Measurements from ENCODE around the gene PCDHGC5. TPM values are rescaled to one million over a fixed set of nuclear protein-coding genes. Genes with fewer than 3 reads are reported as not detected.

The PCDHGC5 gene
- total RNA-seq, 1 donor from 2014 or later: 1.3 TPM

- Mint-ChIP-seq H3K9me3 (ENCODE audit: low read depth) (no peaks in the 10 kb centered on the region), H3K27ac (no peak overlapping the region), H3K36me3 (ENCODE audit: insufficient read depth) (peaks cover 24% of the 10 kb centered on the region), H3K4me1 (ENCODE audit: low read depth) (peaks cover 8% of the 10 kb centered on the region), H3K27me3 (no peaks in the 10 kb centered on the region), H3K4me3 (ENCODE audit: low read depth) (no peak overlapping the region)
- no peak for TF ChIP-seq CTCF (IDR thresholded peaks at IDR 0.05; ENCODE audit: unreplicated experiment)
- DNase-seq (ENCODE audit: low spot score, unreplicated experiment): no peak
Observed at GRCh38 chr5:141519605-141520565, 31.0 kb downstream of the PCDHGC5 start.

GRCh38 chr5:141521244-141521781 is 32.4 kb downstream of the PCDHGC5 start:
- Mint-ChIP-seq H3K9me3 (ENCODE audit: low read depth) (no peaks in the 10 kb centered on the region), H3K4me1 (ENCODE audit: low read depth) (peaks cover 20% of the 10 kb centered on the region), H3K27me3 (no peaks in the 10 kb centered on the region), H3K4me3 (ENCODE audit: low read depth) (no peak overlapping the region), H3K27ac (peak overlapping the region; percentile 74), H3K36me3 (ENCODE audit: insufficient read depth) (peaks cover 28% of the 10 kb centered on the region)
- DNase-seq (ENCODE audit: low spot score, unreplicated experiment): no peak
- no peak for TF ChIP-seq CTCF (IDR thresholded peaks at IDR 0.05; ENCODE audit: unreplicated experiment)

- H3K9me3 Mint-ChIP-seq (ENCODE audit: low read depth): no peaks in the 10 kb centered on the region
- peaks cover 20% of the 10 kb centered on the region for H3K4me1 Mint-ChIP-seq (ENCODE audit: low read depth)
- TF ChIP-seq CTCF (IDR thresholded peaks at IDR 0.05; ENCODE audit: unreplicated experiment): no peak
- no peaks in the 10 kb centered on the region for H3K27me3 Mint-ChIP-seq
- DNase-seq (ENCODE audit: low spot score, unreplicated experiment): no peak
- H3K36me3 Mint-ChIP-seq (ENCODE audit: insufficient read depth): peaks cover 27% of the 10 kb centered on the region
- no peak overlapping the region for H3K27ac Mint-ChIP-seq
- no peak overlapping the region for H3K4me3 Mint-ChIP-seq (ENCODE audit: low read depth)
Observed at GRCh38 chr5:141522301-141522700, 33.4 kb downstream of the PCDHGC5 start.

- no peak overlapping the region for H3K4me3 Mint-ChIP-seq (ENCODE audit: low read depth)
- H3K27ac Mint-ChIP-seq: peak overlapping the region; percentile 92
- DNase-seq (ENCODE audit: low spot score, unreplicated experiment): no peak
- no peaks in the 10 kb centered on the region for H3K9me3 Mint-ChIP-seq (ENCODE audit: low read depth)
- no peaks in the 10 kb centered on the region for H3K27me3 Mint-ChIP-seq
- peaks cover 20% of the 10 kb centered on the region for H3K4me1 Mint-ChIP-seq (ENCODE audit: low read depth)
- no peak for TF ChIP-seq CTCF (IDR thresholded peaks at IDR 0.05; ENCODE audit: unreplicated experiment)
- peaks cover 35% of the 10 kb centered on the region for H3K36me3 Mint-ChIP-seq (ENCODE audit: insufficient read depth)
Observed at GRCh38 chr5:141523991-141524390, 35.1 kb downstream of the PCDHGC5 start.

All from progenitor cell of endocrine pancreas (in vitro differentiated cells).